K562 (cell line): ENCODE results near the gene CLTC. TPM values are rescaled to one million over a fixed set of nuclear protein-coding genes. Genes with fewer than 3 reads are reported as not detected.

ENCODE experiments used
- ATAC-seq: fragments of 200-7000 bp; cut with Tn5 transposase; 3 replicates; pipeline ENCODE4 v1.9.1; 2020; ENCODE audit warnings: moderate library complexity
- BruUV-seq: library from RNA; stranded (reverse); fragments of 400-500 nt; replicated peaks from 2 replicates; lab custom pipeline; 2021; lab: Mats Ljungman, UMichigan
- CTCF ChIA-PET: fragments of 300-600 bp; formaldehyde crosslinking; extraction: SDS; loops from one replicate; lab custom pipeline; 2021; ENCODE audit warnings: low intra/inter-chr PET ratio; lab: Yijun Ruan, JAX
- POLR2A ChIA-PET: fragments of 300-600, 350-650 bp; sonication (Branson Sonifier 250); formaldehyde crosslinking; extraction: SDS; loops from one replicate; lab custom pipeline; 2021; ENCODE audit warnings: antibody characterized with exemption, inconsistent platforms; lab: Yijun Ruan, JAX
- DNase-seq, 4 experiments: peaks; one replicate each; pipeline versions ENCODE4 v3.0.0 to v3.0.0-alpha.2; 2011 to 2018; ENCODE audit warnings: low spot score in 3 of 4, mixed read lengths in 3 of 4; ENCODE audit errors: extremely low read depth in 1 of 4
- FAIRE-seq: peaks from 2 replicates; lab custom pipeline; 2011; peaks lifted over from hg19 to GRCh38; lab: Jason Lieb, UNC
- H2AFZ ChIP-seq: 2 replicates; pipeline ENCODE4 v1.6.0; 2011; ENCODE audit warnings: low read depth, low read length, control low read depth, inconsistent platforms
- H3K27ac ChIP-seq: fragments of 200-600 bp; 3 replicates; pipeline ENCODE4 v1.8.0; 2011; ENCODE audit warnings: low read depth, mild to moderate bottlenecking, control low read depth, inconsistent platforms, low read length, moderate library complexity, mixed read lengths; ENCODE audit errors: extremely low read depth
- H3K27me3 ChIP-seq, 2 experiments: fragments of 300-600 bp in 1 of 2; 2 replicates in 1 of 2; 3 replicates in 1 of 2; pipeline versions ENCODE4 v1.6.0 to v1.8.0; 2011; ENCODE audit warnings: inconsistent platforms in 2 of 2, low read length in 2 of 2, mild to moderate bottlenecking in 1 of 2, mixed read lengths in 1 of 2, moderate library complexity in 1 of 2; ENCODE audit not compliant: control insufficient read depth in 2 of 2, insufficient read depth in 2 of 2
- H3K36me3 ChIP-seq: fragments of 300-600 bp; 3 replicates; pipeline ENCODE4 v1.8.0; 2011; ENCODE audit warnings: mild to moderate bottlenecking, low read length, inconsistent platforms; ENCODE audit not compliant: control insufficient read depth, insufficient read depth
- H3K4me1 ChIP-seq, 2 experiments: fragments of 200-600 bp in 1 of 2; replicated peaks in 1 of 2; 2 replicates in 1 of 2; 3 replicates in 1 of 2; pipeline versions ENCODE4 v1.5.1 to v1.8.0; 2011; ENCODE audit warnings: inconsistent platforms in 2 of 2, low read length in 2 of 2, mild to moderate bottlenecking in 1 of 2, mixed read lengths in 1 of 2, moderate library complexity in 1 of 2; ENCODE audit not compliant: control insufficient read depth in 2 of 2, insufficient read depth in 2 of 2
- H3K4me2 ChIP-seq: 2 replicates; pipeline ENCODE4 v1.6.1; 2011; ENCODE audit warnings: low read length, control low read depth, inconsistent platforms, mixed read lengths; ENCODE audit not compliant: insufficient read depth
- H3K4me3 ChIP-seq: fragments of 200-600 bp; sonication (generic), shearing (Covaris generic); 2 replicates; pipeline ENCODE4 v1.5.1; 2016; ENCODE audit warnings: control low read depth, inconsistent platforms
- H3K79me2 ChIP-seq: fragments of 200-600 bp; 3 replicates; pipeline ENCODE4 v1.8.0; 2011; ENCODE audit warnings: low read length, inconsistent platforms; ENCODE audit not compliant: control insufficient read depth, insufficient read depth
- H3K9ac ChIP-seq, 2 experiments: 2 replicates each; pipeline versions ENCODE4 v1.6.0 to v1.6.1; 2011; ENCODE audit warnings: low read depth in 2 of 2, low read length in 2 of 2, control low read depth in 1 of 2, inconsistent platforms in 1 of 2, mild to moderate bottlenecking in 1 of 2, mixed read lengths in 1 of 2; ENCODE audit not compliant: insufficient read depth in 1 of 2
- H3K9me1 ChIP-seq: one replicate; pipeline ENCODE4 v1.6.0; 2011; ENCODE audit warnings: inconsistent platforms, mild to moderate bottlenecking, low read length, moderate library complexity; ENCODE audit not compliant: control insufficient read depth, insufficient read depth
- H3K9me3 ChIP-seq: replicated peaks from 2 replicates; pipeline ENCODE4 v1.5.1; 2011; ENCODE audit warnings: low read depth, low read length, inconsistent platforms; ENCODE audit not compliant: control insufficient read depth, insufficient read depth
- H4K20me1 ChIP-seq: replicated peaks from 2 replicates; pipeline ENCODE4 v1.6.1; 2011; ENCODE audit warnings: low read length, inconsistent platforms, mixed read lengths; ENCODE audit not compliant: control insufficient read depth, insufficient read depth
- ERF ChIP-seq: fragments of 450-650 bp; formaldehyde crosslinking; IDR thresholded peaks from 2 replicates; pipeline ENCODE4 v1.4.0; 2020; ENCODE audit warnings: mild to moderate bottlenecking, mixed read lengths
- HCFC1 ChIP-seq: IDR thresholded peaks from 2 replicates; pipeline ENCODE4 v1.6.1; 2012; ENCODE audit warnings: low read depth, low read length, improper control_type of control experiment
- HMGXB4 ChIP-seq: sonication (generic); formaldehyde crosslinking; IDR thresholded peaks from 2 replicates; pipeline ENCODE4 v1.8.1; 2023; ENCODE audit warnings: mild to moderate bottlenecking, missing genetic modification reagents
- IRF2 ChIP-seq: sonication (generic); formaldehyde crosslinking; IDR thresholded peaks from 2 replicates; pipeline ENCODE4 v1.8.1; 2022; ENCODE audit warnings: mild to moderate bottlenecking, missing genetic modification reagents
- MTA1 ChIP-seq: fragments of 450-650 bp; IDR thresholded peaks from 2 replicates; pipeline ENCODE4 v1.6.1; 2017; ENCODE audit warnings: borderline replicate concordance
- NFIC ChIP-seq: fragments of 450-650 bp; IDR thresholded peaks from 2 replicates; pipeline ENCODE4 v1.6.1; 2017; ENCODE audit warnings: mild to moderate bottlenecking, inconsistent platforms
- POLR2A ChIP-seq: fragments of 450-650 bp; conservative IDR thresholded peaks from 2 replicates; pipeline ENCODE4 v1.6.1; 2016
- TCFL5 ChIP-seq: fragments of 250-450 bp; sonication (Bioruptor Pico); conservative IDR thresholded peaks from 2 replicates; pipeline ENCODE4 v1.6.1; 2021; ENCODE audit warnings: mild to moderate bottlenecking, moderate library complexity, matching md5 sums
- WHSC1 ChIP-seq: IDR thresholded peaks from one replicate; pipeline ENCODE4 v1.6.1; 2012; ENCODE audit warnings: low read length, control low read depth, inconsistent platforms
- ZC3H11A ChIP-seq: IDR thresholded peaks from 2 replicates; pipeline ENCODE4 v1.6.1; 2012; ENCODE audit warnings: low read depth, low read length, improper control_type of control experiment
- ZNF134 ChIP-seq: fragments of 250-450 bp; sonication (Bioruptor Pico); conservative IDR thresholded peaks from 2 replicates; pipeline ENCODE4 v1.4.0; 2020
- ZNF175 ChIP-seq: fragments of 200-800 bp; sonication (Bioruptor generic); IDR thresholded peaks from 2 replicates; pipeline ENCODE4 v1.6.1; 2016; ENCODE audit warnings: low read depth, mild to moderate bottlenecking, missing genetic modification characterization, missing compliant biosample characterization
- WGBS: fragments of 100-300 bp; shearing (Covaris generic); methylation state at CpG from one replicate; pipeline ENCODE4 v1.1.6; 2016; ENCODE audit warnings: low coverage, mixed read lengths; ENCODE audit not compliant: insufficient coverage; ENCODE audit errors: missing lambda C conversion rate; 5-methylcytosine and 5-hydroxymethylcytosine counted together
- in situ Hi-C: fragments of 300-500 bp; cut with MboI; formaldehyde crosslinking; loops from 4 replicates; pipeline ENCODE4 v1.15.0; 2018; ENCODE audit warnings: inconsistent platforms, mixed read lengths
- intact Hi-C: fragments of 100-400 bp; cut with micrococcal nuclease; formaldehyde crosslinking; loops from 2 replicates; pipeline ENCODE4 v1.14.2; 2022
- polyA plus RNA-seq, 8 experiments: library from polyadenylated mRNA; depleted of rRNA in 4 of 8; stranded (reverse) in 5 of 8; unstranded in 3 of 8; fragments of >200 nt; fragmentation: Nextera tagmentation in 2 of 8; fragmentation: Illumina TruSeq in 1 of 8; extraction: Ambion mirVana in 2 of 8; extraction: Trizol in 1 of 8; gene quantifications; 2 replicates each; pipeline versions ENCODE4 v1.2.1 to v1.2.3, GENCODE V29; 2011 to 2014; ENCODE audit warnings: inconsistent platforms in 1 of 8, missing spikeins in 1 of 8
- total RNA-seq, 7 experiments: library from RNA; depleted of rRNA in 6 of 7; stranded (reverse); fragments of >200 nt in 6 of 7; fragmentation: Illumina TruSeq in 2 of 7; extraction: Trizol in 2 of 7; gene quantifications; 2 replicates each; pipeline versions ENCODE4 v1.2.1 to v1.2.3, GENCODE V29; 2011 to 2021; ENCODE audit warnings: low replicate concordance in 1 of 7

Gene CLTC
- total and polyA plus RNA-seq, 9 of the 15 experiments (the other 6 are each of a cell fraction or from before 2014, with no cell fraction given): 115 to 267 (median 174) TPM

- H3K4me2 ChIP-seq: no peak overlapping the region
- in situ Hi-C loops: no loop called here
- DNase-seq: no peak
- peak; percentile 43 for TF ChIP-seq NFIC
- no peak for TF ChIP-seq HCFC1
- TF ChIP-seq, all 486 proteins: peak for 1
- Histone ChIP-seq H2AFZ (no peak overlapping the region), H3K9me3 (no peaks in the 10 kb centered on the region), H3K36me3 (peaks cover 97% of the 10 kb centered on the region), H3K4me1 (no peaks in the 10 kb centered on the region), H3K9me1 (no peaks in the 10 kb centered on the region), H3K9ac (no peak overlapping the region), H3K27ac (no peak overlapping the region), H3K79me2 (peaks cover 4% of the 10 kb centered on the region; the same call in 1 of the 3 replicates), H4K20me1 (no peaks in the 10 kb centered on the region), H3K4me3 (no peak overlapping the region), H3K27me3 (no peaks in the 10 kb centered on the region)
- ATAC-seq: no peak
- no peak for FAIRE-seq
- WGBS: over 99% methylated on average over 7 of the region's 7 CpGs
- intact Hi-C loops: no loop called here
- BruUV-seq: no TSS peak
- CTCF ChIA-PET: no interaction called here
- POLR2A ChIA-PET: interaction anchor here (1.0 to 1.2 kb wide), 2 partner anchors 9 to 12 kb away, joined by 3 to 7 read pairs; no protein-coding TSS in a partner anchor
These were observed 57.0 kb downstream of the CLTC start for GRCh38 chr17:59676716-59677115.

- H3K79me2 ChIP-seq: peaks cover 6% of the 10 kb centered on the region; the same call in 1 of the 3 replicates
- intact Hi-C loops: no loop called here
- H3K4me3 ChIP-seq: no peak overlapping the region
- H4K20me1 ChIP-seq: no peaks in the 10 kb centered on the region
- FAIRE-seq: no peak
- H3K9ac ChIP-seq: no peak overlapping the region
- no peak for DNase-seq
- ChIA-PET CTCF (no interaction called here), POLR2A (no interaction called here)
- ATAC-seq: no peak
- H3K4me2 ChIP-seq: no peak overlapping the region
- H3K9me3 ChIP-seq: no peaks in the 10 kb centered on the region
- in situ Hi-C loops: no loop called here
- H2AFZ ChIP-seq: no peak overlapping the region
- peaks cover 0 to 13% of the 10 kb centered on the region in 2 experiments; a peak in 2 of 5 replicates for H3K4me1 ChIP-seq
- peaks cover 98% of the 10 kb centered on the region for H3K36me3 ChIP-seq
- WGBS: 64% methylated on average over 2 of the region's 2 CpGs
- no peaks in the 10 kb centered on the region for H3K27me3 ChIP-seq
- no TSS peak for BruUV-seq
- no peak overlapping the region for H3K27ac ChIP-seq
- no peaks in the 10 kb centered on the region for H3K9me1 ChIP-seq
- TF ChIP-seq WHSC1 (no peak), HMGXB4 (CRISPR knock-in tag) (no peak), HCFC1 (no peak), ZC3H11A (no peak), ZNF175 (CRISPR knock-in tag) (no peak), MTA1 (no peak), IRF2 (no peak), ZNF134 (CRISPR knock-in tag) (no peak), ERF (CRISPR knock-in tag) (no peak), TCFL5 (CRISPR knock-in tag) (no peak), POLR2A (no peak)
These were observed 59.2 kb downstream of the CLTC start for GRCh38 chr17:59678918-59679317.
